Type B pancreatic cell (in vitro differentiated cells): ENCODE results near the gene CLDND1. TPM values are rescaled to one million over a fixed set of nuclear protein-coding genes. Genes with fewer than 3 reads are reported as not detected.

Source experiments
- DNase-seq: peaks from one replicate; pipeline ENCODE4 v3.0.0; 2021; ENCODE audit warnings: mixed read lengths; ENCODE audit not compliant: unreplicated experiment; ENCODE audit errors: extremely low spot score
- H3K27ac Mint-ChIP-seq: 2 replicates; pipeline ENCODE4 v1.8.0; 2021; ENCODE audit warnings: mild to moderate bottlenecking, mixed read lengths
- H3K27me3 Mint-ChIP-seq: 2 replicates; pipeline ENCODE4 v1.8.0; 2021; ENCODE audit warnings: mixed read lengths
- H3K36me3 Mint-ChIP-seq: 2 replicates; pipeline ENCODE4 v1.8.0; 2021; ENCODE audit warnings: mixed read lengths
- H3K4me1 Mint-ChIP-seq: one replicate; pipeline ENCODE4 v1.8.0; 2021; ENCODE audit warnings: mixed read lengths; ENCODE audit not compliant: unreplicated experiment
- H3K4me3 Mint-ChIP-seq: 2 replicates; pipeline ENCODE4 v1.8.0; 2021; ENCODE audit warnings: mild to moderate bottlenecking, mixed read lengths
- H3K9me3 Mint-ChIP-seq: 2 replicates; pipeline ENCODE4 v1.8.0; 2021; ENCODE audit warnings: mixed read lengths
- total RNA-seq: library from RNA; stranded (reverse); gene quantifications from 2 replicates; pipeline ENCODE4 v1.2.1, GENCODE V29; 2021; ENCODE audit warnings: low replicate concordance
- TF ChIP-seq, protein P1 (sequence below): fragments of 200-600 bp; sonication (generic); conservative IDR thresholded peaks from 2 replicates; pipeline ENCODE4 v1.5.0; 2021; ENCODE audit warnings: antibody characterized with exemption, mild to moderate bottlenecking

The CLDND1 gene
- total RNA-seq, 1 donor from 2014 or later: 83.1 TPM

GRCh38 chr3:98558100-98558827 is 35.6 kb upstream of the CLDND1 start:
- peaks cover 8% of the 10 kb centered on the region for H3K27me3 Mint-ChIP-seq

GRCh38 chr3:98557324-98558010 is 34.8 kb upstream of the CLDND1 start:
- H3K27me3 Mint-ChIP-seq: peaks cover 8% of the 10 kb centered on the region
- no peaks in the 10 kb centered on the region for H3K4me1 Mint-ChIP-seq
- H3K36me3 Mint-ChIP-seq: no peaks in the 10 kb centered on the region
- DNase-seq: no peak
- no peaks in the 10 kb centered on the region for H3K9me3 Mint-ChIP-seq
- TF ChIP-seq, protein P1, sequence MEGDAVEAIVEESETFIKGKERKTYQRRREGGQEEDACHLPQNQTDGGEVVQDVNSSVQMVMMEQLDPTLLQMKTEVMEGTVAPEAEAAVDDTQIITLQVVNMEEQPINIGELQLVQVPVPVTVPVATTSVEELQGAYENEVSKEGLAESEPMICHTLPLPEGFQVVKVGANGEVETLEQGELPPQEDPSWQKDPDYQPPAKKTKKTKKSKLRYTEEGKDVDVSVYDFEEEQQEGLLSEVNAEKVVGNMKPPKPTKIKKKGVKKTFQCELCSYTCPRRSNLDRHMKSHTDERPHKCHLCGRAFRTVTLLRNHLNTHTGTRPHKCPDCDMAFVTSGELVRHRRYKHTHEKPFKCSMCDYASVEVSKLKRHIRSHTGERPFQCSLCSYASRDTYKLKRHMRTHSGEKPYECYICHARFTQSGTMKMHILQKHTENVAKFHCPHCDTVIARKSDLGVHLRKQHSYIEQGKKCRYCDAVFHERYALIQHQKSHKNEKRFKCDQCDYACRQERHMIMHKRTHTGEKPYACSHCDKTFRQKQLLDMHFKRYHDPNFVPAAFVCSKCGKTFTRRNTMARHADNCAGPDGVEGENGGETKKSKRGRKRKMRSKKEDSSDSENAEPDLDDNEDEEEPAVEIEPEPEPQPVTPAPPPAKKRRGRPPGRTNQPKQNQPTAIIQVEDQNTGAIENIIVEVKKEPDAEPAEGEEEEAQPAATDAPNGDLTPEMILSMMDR: no peak
- H3K27ac Mint-ChIP-seq: no peak overlapping the region
- no peak overlapping the region for H3K4me3 Mint-ChIP-seq

More at GRCh38 chr3:98558100-98558827, 35.6 kb upstream of the CLDND1 start:
- Mint-ChIP-seq H3K9me3 (no peaks in the 10 kb centered on the region), H3K4me1 (no peaks in the 10 kb centered on the region), H3K27ac (no peak overlapping the region), H3K36me3 (no peaks in the 10 kb centered on the region), H3K4me3 (no peak overlapping the region)
- TF ChIP-seq, protein P1: no peak
- no peak for DNase-seq

DNA sequence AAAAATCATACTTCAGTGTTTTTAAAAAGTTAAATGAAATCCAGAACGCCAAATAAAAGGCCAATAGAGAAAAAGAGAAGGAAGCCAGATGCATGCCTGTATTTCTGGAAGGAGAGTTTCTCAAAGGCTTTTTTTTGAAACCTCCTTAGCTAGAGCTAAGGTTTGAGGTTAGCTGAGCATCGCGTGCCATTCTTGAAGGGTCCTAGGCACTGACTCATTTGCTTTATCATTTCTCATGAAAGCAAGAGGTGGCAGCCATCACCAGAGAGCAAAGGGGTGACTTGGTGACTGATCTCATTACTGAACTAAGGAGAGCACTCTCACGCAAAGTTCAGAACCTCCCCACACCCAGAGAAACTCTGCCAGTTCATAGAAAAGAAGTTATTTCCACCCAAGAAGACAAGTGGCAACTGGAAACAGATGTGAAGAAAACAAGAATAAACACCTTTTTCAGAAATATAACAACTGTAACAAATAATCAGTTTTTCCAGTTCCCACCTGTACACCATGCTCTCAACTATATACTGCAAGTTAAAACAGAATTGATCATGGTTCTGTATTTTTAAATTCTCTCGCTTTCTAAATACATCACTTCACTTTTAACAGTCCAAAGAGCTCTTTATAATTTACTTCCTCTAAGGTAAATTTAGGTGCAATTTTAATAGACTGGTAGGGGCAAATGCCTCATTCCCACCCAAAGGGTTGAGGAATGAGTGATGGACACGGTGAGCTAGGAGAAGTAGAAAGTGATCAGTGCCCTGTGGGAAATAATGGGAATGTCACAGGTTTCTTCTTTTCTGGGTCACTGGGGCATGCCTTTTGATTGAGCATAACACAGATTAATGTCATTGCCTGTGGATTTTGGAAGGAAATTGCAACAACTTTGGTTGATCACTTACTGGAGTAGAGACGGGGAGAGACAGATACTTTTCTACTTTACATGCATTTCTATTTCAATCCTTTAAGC is 33.7 kb upstream of the CLDND1 start:
- TF ChIP-seq, protein P1: no peak
- Mint-ChIP-seq H3K27me3 (peaks cover 14% of the 10 kb centered on the region), H3K4me3 (no peak overlapping the region), H3K27ac (no peak overlapping the region), H3K4me1 (no peaks in the 10 kb centered on the region), H3K36me3 (no peaks in the 10 kb centered on the region), H3K9me3 (no peaks in the 10 kb centered on the region)
- DNase-seq: no peak

DNA sequence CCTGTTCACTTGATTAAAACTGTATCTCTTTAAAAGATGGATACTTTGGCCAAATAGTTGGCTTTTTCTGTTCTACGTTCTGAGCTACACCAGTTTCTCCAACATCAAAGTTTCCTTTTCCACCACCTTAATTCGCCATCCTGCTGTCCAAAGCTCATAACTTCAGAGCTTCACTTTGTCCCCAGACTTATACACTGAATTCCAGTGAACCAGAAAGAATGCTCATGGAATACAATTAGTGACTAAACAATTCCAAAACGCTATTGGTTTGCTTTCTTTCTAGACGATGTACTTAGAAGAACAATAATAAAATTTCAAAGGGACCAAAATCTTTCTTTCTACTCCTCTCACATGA is 32.3 kb upstream of the CLDND1 start:
- no peaks in the 10 kb centered on the region for H3K4me1 Mint-ChIP-seq
- no peaks in the 10 kb centered on the region for H3K36me3 Mint-ChIP-seq
- H3K4me3 Mint-ChIP-seq: no peak overlapping the region
- no peak overlapping the region for H3K27ac Mint-ChIP-seq
- no peaks in the 10 kb centered on the region for H3K9me3 Mint-ChIP-seq
- no peak for DNase-seq
- H3K27me3 Mint-ChIP-seq: peaks cover 14% of the 10 kb centered on the region
- TF ChIP-seq, protein P1: no peak

- TF ChIP-seq, protein P1: no peak
- Mint-ChIP-seq H3K36me3 (no peaks in the 10 kb centered on the region), H3K27ac (no peak overlapping the region), H3K27me3 (peaks cover 16% of the 10 kb centered on the region), H3K9me3 (no peaks in the 10 kb centered on the region), H3K4me3 (no peak overlapping the region), H3K4me1 (no peaks in the 10 kb centered on the region)
- no peak for DNase-seq
These were observed 31.9 kb upstream of the CLDND1 start for GRCh38 chr3:98554580-98554979.
